ENCODE data around the gene PERM1. TPM values are rescaled to one million over a fixed set of nuclear protein-coding genes. Genes with fewer than 3 reads are reported as not detected.

PERM1 gene
- total and polyA plus RNA-seq, 9 of the 15 experiments (the other 6 are each of a cell fraction or from before 2014, with no cell fraction given): not detected

DNA sequence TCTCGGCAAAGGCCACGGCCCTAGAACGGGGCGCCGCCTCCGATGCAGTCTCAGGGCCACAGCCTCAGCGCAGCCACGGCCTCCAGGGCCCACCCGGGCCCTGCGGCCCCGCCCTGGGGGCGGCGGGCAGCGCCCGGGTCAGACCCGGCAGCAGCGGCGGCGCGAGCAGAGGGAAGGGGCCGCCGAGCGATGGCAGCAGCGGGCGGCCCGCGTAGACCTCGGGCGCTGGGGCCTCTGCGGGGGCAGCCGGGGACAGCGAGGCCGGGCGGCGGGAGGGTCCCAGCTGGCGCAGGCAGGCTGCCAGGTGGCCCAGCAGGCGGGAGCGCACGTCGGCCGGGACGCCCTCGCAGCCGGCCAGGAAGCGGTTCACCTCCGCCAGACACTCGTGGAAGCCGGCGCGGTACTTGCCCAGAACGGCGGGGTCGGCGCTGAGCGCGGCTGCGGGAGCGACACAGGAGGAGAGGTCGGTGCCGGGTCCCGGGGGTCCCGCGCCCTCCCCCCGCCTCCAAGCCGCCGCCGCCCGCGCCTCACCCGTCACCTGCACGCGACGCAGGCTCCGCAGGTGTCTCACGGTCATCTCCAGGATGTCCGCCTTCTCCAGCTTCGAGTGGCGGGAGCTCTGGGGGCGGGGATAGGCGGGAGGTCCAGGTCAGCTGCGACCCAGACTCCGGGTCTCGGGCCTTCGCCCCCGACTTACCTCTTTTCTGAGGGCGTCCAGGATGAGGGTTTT is 17.3 kb upstream of the PERM1 start (continued):
- TF ChIP-seq TRIM24 (IDR thresholded peaks at IDR 0.05): no peak
- TF ChIP-seq, protein P1, sequence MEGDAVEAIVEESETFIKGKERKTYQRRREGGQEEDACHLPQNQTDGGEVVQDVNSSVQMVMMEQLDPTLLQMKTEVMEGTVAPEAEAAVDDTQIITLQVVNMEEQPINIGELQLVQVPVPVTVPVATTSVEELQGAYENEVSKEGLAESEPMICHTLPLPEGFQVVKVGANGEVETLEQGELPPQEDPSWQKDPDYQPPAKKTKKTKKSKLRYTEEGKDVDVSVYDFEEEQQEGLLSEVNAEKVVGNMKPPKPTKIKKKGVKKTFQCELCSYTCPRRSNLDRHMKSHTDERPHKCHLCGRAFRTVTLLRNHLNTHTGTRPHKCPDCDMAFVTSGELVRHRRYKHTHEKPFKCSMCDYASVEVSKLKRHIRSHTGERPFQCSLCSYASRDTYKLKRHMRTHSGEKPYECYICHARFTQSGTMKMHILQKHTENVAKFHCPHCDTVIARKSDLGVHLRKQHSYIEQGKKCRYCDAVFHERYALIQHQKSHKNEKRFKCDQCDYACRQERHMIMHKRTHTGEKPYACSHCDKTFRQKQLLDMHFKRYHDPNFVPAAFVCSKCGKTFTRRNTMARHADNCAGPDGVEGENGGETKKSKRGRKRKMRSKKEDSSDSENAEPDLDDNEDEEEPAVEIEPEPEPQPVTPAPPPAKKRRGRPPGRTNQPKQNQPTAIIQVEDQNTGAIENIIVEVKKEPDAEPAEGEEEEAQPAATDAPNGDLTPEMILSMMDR (IDR thresholded peaks at IDR 0.05 in 2 of 3, conservative IDR thresholded peaks at IDR 0.05 in 1 of 3; ENCODE audit: insufficient read depth in 2 of 3, low read depth in 1 of 3, low read length in 3 of 3): peak in 2 of 3 experiments; percentile 25 to 50; a peak in 3 of 6 replicates
- TF ChIP-seq, protein P2, sequence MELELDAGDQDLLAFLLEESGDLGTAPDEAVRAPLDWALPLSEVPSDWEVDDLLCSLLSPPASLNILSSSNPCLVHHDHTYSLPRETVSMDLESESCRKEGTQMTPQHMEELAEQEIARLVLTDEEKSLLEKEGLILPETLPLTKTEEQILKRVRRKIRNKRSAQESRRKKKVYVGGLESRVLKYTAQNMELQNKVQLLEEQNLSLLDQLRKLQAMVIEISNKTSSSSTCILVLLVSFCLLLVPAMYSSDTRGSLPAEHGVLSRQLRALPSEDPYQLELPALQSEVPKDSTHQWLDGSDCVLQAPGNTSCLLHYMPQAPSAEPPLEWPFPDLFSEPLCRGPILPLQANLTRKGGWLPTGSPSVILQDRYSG (tag; conservative IDR thresholded peaks at IDR 0.05; ENCODE audit: low read depth): no peak
- TF ChIP-seq, protein P3, sequence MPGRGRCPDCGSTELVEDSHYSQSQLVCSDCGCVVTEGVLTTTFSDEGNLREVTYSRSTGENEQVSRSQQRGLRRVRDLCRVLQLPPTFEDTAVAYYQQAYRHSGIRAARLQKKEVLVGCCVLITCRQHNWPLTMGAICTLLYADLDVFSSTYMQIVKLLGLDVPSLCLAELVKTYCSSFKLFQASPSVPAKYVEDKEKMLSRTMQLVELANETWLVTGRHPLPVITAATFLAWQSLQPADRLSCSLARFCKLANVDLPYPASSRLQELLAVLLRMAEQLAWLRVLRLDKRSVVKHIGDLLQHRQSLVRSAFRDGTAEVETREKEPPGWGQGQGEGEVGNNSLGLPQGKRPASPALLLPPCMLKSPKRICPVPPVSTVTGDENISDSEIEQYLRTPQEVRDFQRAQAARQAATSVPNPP (IDR thresholded peaks at IDR 0.05; ENCODE audit: borderline replicate concordance, insufficient read depth, insufficient read length): no peak
- no peak for TF ChIP-seq CBX2 (IDR thresholded peaks at IDR 0.05; ENCODE audit: insufficient read depth, low read length, poor library complexity, severe bottlenecking)
- TF ChIP-seq, protein P4, sequence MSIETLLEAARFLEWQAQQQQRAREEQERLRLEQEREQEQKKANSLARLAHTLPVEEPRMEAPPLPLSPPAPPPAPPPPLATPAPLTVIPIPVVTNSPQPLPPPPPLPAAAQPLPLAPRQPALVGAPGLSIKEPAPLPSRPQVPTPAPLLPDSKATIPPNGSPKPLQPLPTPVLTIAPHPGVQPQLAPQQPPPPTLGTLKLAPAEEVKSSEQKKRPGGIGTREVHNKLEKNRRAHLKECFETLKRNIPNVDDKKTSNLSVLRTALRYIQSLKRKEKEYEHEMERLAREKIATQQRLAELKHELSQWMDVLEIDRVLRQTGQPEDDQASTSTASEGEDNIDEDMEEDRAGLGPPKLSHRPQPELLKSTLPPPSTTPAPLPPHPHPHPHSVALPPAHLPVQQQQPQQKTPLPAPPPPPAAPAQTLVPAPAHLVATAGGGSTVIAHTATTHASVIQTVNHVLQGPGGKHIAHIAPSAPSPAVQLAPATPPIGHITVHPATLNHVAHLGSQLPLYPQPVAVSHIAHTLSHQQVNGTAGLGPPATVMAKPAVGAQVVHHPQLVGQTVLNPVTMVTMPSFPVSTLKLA (conservative IDR thresholded peaks at IDR 0.05): no peak
- 0 out of 2 replicates have a peak, but pooled peaks have one; percentile 15 for TF ChIP-seq ETS1 (conservative IDR thresholded peaks at IDR 0.05; ENCODE audit: control insufficient read depth, low read depth, low read length)
- no peak for TF ChIP-seq HDAC8 (tag; IDR thresholded peaks at IDR 0.05)
- no peak for TF ChIP-seq ZBED1 (IDR thresholded peaks at IDR 0.05)
- no peak for TF ChIP-seq HEY1 (CRISPR knock-in tag; IDR thresholded peaks at IDR 0.05; ENCODE audit: borderline replicate concordance)
- peak; percentile 21; the same call in 1 of the 2 replicates for TF ChIP-seq CBX1 (IDR thresholded peaks at IDR 0.05; ENCODE audit: low read depth)
- TF ChIP-seq ZNF239 (CRISPR knock-in tag; IDR thresholded peaks at IDR 0.05): no peak
- no peak for TF ChIP-seq CCAR2 (IDR thresholded peaks at IDR 0.05; ENCODE audit: low read depth, low read length)
- TF ChIP-seq CSDE1 (IDR thresholded peaks at IDR 0.05): no peak
- TF ChIP-seq, protein P5, sequence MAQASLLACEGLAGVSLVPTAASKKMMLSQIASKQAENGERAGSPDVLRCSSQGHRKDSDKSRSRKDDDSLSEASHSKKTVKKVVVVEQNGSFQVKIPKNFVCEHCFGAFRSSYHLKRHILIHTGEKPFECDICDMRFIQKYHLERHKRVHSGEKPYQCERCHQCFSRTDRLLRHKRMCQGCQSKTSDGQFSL (CRISPR knock-in tag; IDR thresholded peaks at IDR 0.05): no peak
- TF ChIP-seq, protein P5 (tag; IDR thresholded peaks at IDR 0.05): no peak
- no peak for TF ChIP-seq MTA2 (IDR thresholded peaks at IDR 0.05; ENCODE audit: low read depth)

Data from K562 (cell line).